K562 (cell line): ENCODE data around the gene MLC1. TPM values are rescaled to one million over a fixed set of nuclear protein-coding genes. Genes with fewer than 3 reads are reported as not detected.

Experiments
- ATAC-seq: fragments of 200-7000 bp; cut with Tn5 transposase; 3 replicates; pipeline ENCODE4 v1.9.1; 2020; ENCODE audit warnings: moderate library complexity
- BruUV-seq: library from RNA; stranded (reverse); fragments of 400-500 nt; replicated peaks from 2 replicates; lab custom pipeline; 2021; lab: Mats Ljungman, UMichigan
- CTCF ChIA-PET: fragments of 300-600 bp; formaldehyde crosslinking; extraction: SDS; loops from one replicate; lab custom pipeline; 2021; ENCODE audit warnings: low intra/inter-chr PET ratio; lab: Yijun Ruan, JAX
- POLR2A ChIA-PET: fragments of 300-600, 350-650 bp; sonication (Branson Sonifier 250); formaldehyde crosslinking; extraction: SDS; loops from one replicate; lab custom pipeline; 2021; ENCODE audit warnings: antibody characterized with exemption, inconsistent platforms; lab: Yijun Ruan, JAX
- DNase-seq, 4 experiments: peaks; one replicate each; pipeline versions ENCODE4 v3.0.0 to v3.0.0-alpha.2; 2011 to 2018; ENCODE audit warnings: low spot score in 3 of 4, mixed read lengths in 3 of 4; ENCODE audit errors: extremely low read depth in 1 of 4
- FAIRE-seq: peaks from 2 replicates; lab custom pipeline; 2011; peaks lifted over from hg19 to GRCh38; lab: Jason Lieb, UNC
- H2AFZ ChIP-seq: 2 replicates; pipeline ENCODE4 v1.6.0; 2011; ENCODE audit warnings: low read depth, low read length, control low read depth, inconsistent platforms
- H3K27ac ChIP-seq: fragments of 200-600 bp; 3 replicates; pipeline ENCODE4 v1.8.0; 2011; ENCODE audit warnings: low read depth, mild to moderate bottlenecking, control low read depth, inconsistent platforms, low read length, moderate library complexity, mixed read lengths; ENCODE audit errors: extremely low read depth
- H3K27me3 ChIP-seq, 2 experiments: fragments of 300-600 bp in 1 of 2; 2 replicates in 1 of 2; 3 replicates in 1 of 2; pipeline versions ENCODE4 v1.6.0 to v1.8.0; 2011; ENCODE audit warnings: inconsistent platforms in 2 of 2, low read length in 2 of 2, mild to moderate bottlenecking in 1 of 2, mixed read lengths in 1 of 2, moderate library complexity in 1 of 2; ENCODE audit not compliant: control insufficient read depth in 2 of 2, insufficient read depth in 2 of 2
- H3K36me3 ChIP-seq: fragments of 300-600 bp; 3 replicates; pipeline ENCODE4 v1.8.0; 2011; ENCODE audit warnings: mild to moderate bottlenecking, low read length, inconsistent platforms; ENCODE audit not compliant: control insufficient read depth, insufficient read depth
- H3K4me1 ChIP-seq, 2 experiments: fragments of 200-600 bp in 1 of 2; replicated peaks in 1 of 2; 2 replicates in 1 of 2; 3 replicates in 1 of 2; pipeline versions ENCODE4 v1.5.1 to v1.8.0; 2011; ENCODE audit warnings: inconsistent platforms in 2 of 2, low read length in 2 of 2, mild to moderate bottlenecking in 1 of 2, mixed read lengths in 1 of 2, moderate library complexity in 1 of 2; ENCODE audit not compliant: control insufficient read depth in 2 of 2, insufficient read depth in 2 of 2
- H3K4me2 ChIP-seq: 2 replicates; pipeline ENCODE4 v1.6.1; 2011; ENCODE audit warnings: low read length, control low read depth, inconsistent platforms, mixed read lengths; ENCODE audit not compliant: insufficient read depth
- H3K4me3 ChIP-seq: fragments of 200-600 bp; sonication (generic), shearing (Covaris generic); 2 replicates; pipeline ENCODE4 v1.5.1; 2016; ENCODE audit warnings: control low read depth, inconsistent platforms
- H3K79me2 ChIP-seq: fragments of 200-600 bp; 3 replicates; pipeline ENCODE4 v1.8.0; 2011; ENCODE audit warnings: low read length, inconsistent platforms; ENCODE audit not compliant: control insufficient read depth, insufficient read depth
- H3K9ac ChIP-seq, 2 experiments: 2 replicates each; pipeline versions ENCODE4 v1.6.0 to v1.6.1; 2011; ENCODE audit warnings: low read depth in 2 of 2, low read length in 2 of 2, control low read depth in 1 of 2, inconsistent platforms in 1 of 2, mild to moderate bottlenecking in 1 of 2, mixed read lengths in 1 of 2; ENCODE audit not compliant: insufficient read depth in 1 of 2
- H3K9me1 ChIP-seq: one replicate; pipeline ENCODE4 v1.6.0; 2011; ENCODE audit warnings: inconsistent platforms, mild to moderate bottlenecking, low read length, moderate library complexity; ENCODE audit not compliant: control insufficient read depth, insufficient read depth
- H3K9me3 ChIP-seq: replicated peaks from 2 replicates; pipeline ENCODE4 v1.5.1; 2011; ENCODE audit warnings: low read depth, low read length, inconsistent platforms; ENCODE audit not compliant: control insufficient read depth, insufficient read depth
- H4K20me1 ChIP-seq: replicated peaks from 2 replicates; pipeline ENCODE4 v1.6.1; 2011; ENCODE audit warnings: low read length, inconsistent platforms, mixed read lengths; ENCODE audit not compliant: control insufficient read depth, insufficient read depth
- BACH1 ChIP-seq: fragments of 200-800 bp; sonication (Bioruptor generic); IDR thresholded peaks from 2 replicates; pipeline ENCODE4 v1.6.1; 2016; ENCODE audit warnings: missing genetic modification characterization, missing compliant biosample characterization
- DPF2 ChIP-seq: fragments of 450-650 bp; IDR thresholded peaks from 2 replicates; pipeline ENCODE4 v1.6.1; 2016
- HDAC6 ChIP-seq: IDR thresholded peaks from 2 replicates; pipeline ENCODE4 v1.6.1; 2012; ENCODE audit warnings: low read depth, mild to moderate bottlenecking, control low read depth, inconsistent platforms, low read length, moderate library complexity
- ILF3 ChIP-seq: fragments of 450-650 bp; IDR thresholded peaks from 2 replicates; pipeline ENCODE4 v1.6.1; 2018; ENCODE audit warnings: antibody characterized with exemption, mild to moderate bottlenecking, moderate library complexity, borderline replicate concordance
- RBM17 ChIP-seq: fragments of 200-400 bp; formaldehyde crosslinking; IDR thresholded peaks from 2 replicates; pipeline ENCODE4 v1.6.1; 2017; ENCODE audit warnings: low read depth, mild to moderate bottlenecking, low read length, borderline replicate concordance
- RBM25 ChIP-seq: fragments of 200-400 bp; formaldehyde crosslinking; IDR thresholded peaks from 2 replicates; pipeline ENCODE4 v1.6.1; 2018; ENCODE audit warnings: low read length, low read depth, moderate library complexity; ENCODE audit not compliant: severe bottlenecking
- TOE1 ChIP-seq, 2 experiments: fragments of 450-650 bp in 1 of 2; sonication (generic) in 1 of 2; formaldehyde crosslinking in 1 of 2; IDR thresholded peaks; 2 replicates each; pipeline versions ENCODE4 v1.7.1 to v1.8.0; 2016 to 2022; ENCODE audit warnings: borderline replicate concordance in 2 of 2, mild to moderate bottlenecking in 2 of 2, antibody characterized with exemption in 1 of 2, inconsistent platforms in 1 of 2, low read depth in 1 of 2, missing genetic modification reagents in 1 of 2, moderate library complexity in 1 of 2
- ZFP36 ChIP-seq: fragments of 150-350 bp; IDR thresholded peaks from 2 replicates; pipeline ENCODE4 v1.6.1; 2018; ENCODE audit warnings: low read length, low read depth; ENCODE audit not compliant: partially characterized antibody
- ZNF232 ChIP-seq: sonication (generic); formaldehyde crosslinking; IDR thresholded peaks from 2 replicates; pipeline ENCODE4 v1.8.0; 2022; ENCODE audit warnings: mild to moderate bottlenecking, missing genetic modification reagents
- ZNF77 ChIP-seq: fragments of 250-450 bp; sonication (Bioruptor Pico); IDR thresholded peaks from 2 replicates; pipeline ENCODE4 v1.5.0; 2020
- WGBS: fragments of 100-300 bp; shearing (Covaris generic); methylation state at CpG from one replicate; pipeline ENCODE4 v1.1.6; 2016; ENCODE audit warnings: low coverage, mixed read lengths; ENCODE audit not compliant: insufficient coverage; ENCODE audit errors: missing lambda C conversion rate; 5-methylcytosine and 5-hydroxymethylcytosine counted together
- in situ Hi-C: fragments of 300-500 bp; cut with MboI; formaldehyde crosslinking; loops from 4 replicates; pipeline ENCODE4 v1.15.0; 2018; ENCODE audit warnings: inconsistent platforms, mixed read lengths
- intact Hi-C: fragments of 100-400 bp; cut with micrococcal nuclease; formaldehyde crosslinking; loops from 2 replicates; pipeline ENCODE4 v1.14.2; 2022
- polyA plus RNA-seq, 8 experiments: library from polyadenylated mRNA; depleted of rRNA in 4 of 8; stranded (reverse) in 5 of 8; unstranded in 3 of 8; fragments of >200 nt; fragmentation: Nextera tagmentation in 2 of 8; fragmentation: Illumina TruSeq in 1 of 8; extraction: Ambion mirVana in 2 of 8; extraction: Trizol in 1 of 8; gene quantifications; 2 replicates each; pipeline versions ENCODE4 v1.2.1 to v1.2.3, GENCODE V29; 2011 to 2014; ENCODE audit warnings: inconsistent platforms in 1 of 8, missing spikeins in 1 of 8
- total RNA-seq, 7 experiments: library from RNA; depleted of rRNA in 6 of 7; stranded (reverse); fragments of >200 nt in 6 of 7; fragmentation: Illumina TruSeq in 2 of 7; extraction: Trizol in 2 of 7; gene quantifications; 2 replicates each; pipeline versions ENCODE4 v1.2.1 to v1.2.3, GENCODE V29; 2011 to 2021; ENCODE audit warnings: low replicate concordance in 1 of 7
- TF ChIP-seq, protein P1 (sequence below): sonication (generic); formaldehyde crosslinking; IDR thresholded peaks from 2 replicates; pipeline ENCODE4 v1.8.0; 2022; ENCODE audit warnings: missing genetic modification reagents, mild to moderate bottlenecking, borderline replicate concordance
- TF ChIP-seq, protein P2 (sequence below), 2 experiments: fragments of 150-350 bp in 1 of 2; IDR thresholded peaks; 2 replicates each; pipeline ENCODE4 v1.6.1; 2012 to 2016; ENCODE audit warnings: low read depth in 2 of 2, low read length in 2 of 2, mild to moderate bottlenecking in 1 of 2, moderate library complexity in 1 of 2

The MLC1 gene
- total and polyA plus RNA-seq, 9 of the 15 experiments (the other 6 are each of a cell fraction or from before 2014, with no cell fraction given): 0.06 to 0.98 (median 0.39) TPM

DNA sequence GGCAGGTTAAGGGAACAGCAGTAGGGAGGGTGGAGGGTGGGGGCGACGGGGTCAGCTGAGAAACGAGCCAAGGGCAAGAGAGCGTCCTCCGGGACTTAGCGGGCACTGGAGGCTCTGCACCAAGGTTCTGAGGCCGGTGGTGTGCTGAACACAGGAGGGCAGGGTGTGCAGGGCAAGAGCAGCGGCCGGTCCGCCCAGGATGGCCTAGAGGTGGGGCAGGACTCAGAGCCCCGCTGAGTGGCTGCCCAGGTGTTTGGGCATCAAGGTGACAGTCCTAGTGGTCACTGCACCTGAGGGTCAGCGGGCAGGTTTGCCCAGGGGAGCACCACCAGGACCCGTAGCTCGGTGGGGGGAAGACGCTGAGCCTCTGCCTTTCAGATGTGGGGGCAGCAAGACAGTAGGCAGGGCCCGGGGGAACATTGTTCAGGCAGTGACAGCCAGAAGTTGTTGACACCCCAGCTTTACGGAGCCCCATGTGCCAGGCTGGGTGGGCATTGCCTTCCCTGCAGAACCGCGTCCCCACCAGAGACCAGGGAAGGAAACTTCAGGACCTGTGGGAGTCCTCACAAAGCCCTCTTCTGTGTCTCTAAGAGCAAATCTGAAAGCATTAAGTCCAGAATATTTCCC is 22.6 kb downstream of the MLC1 start:
- H3K4me1 ChIP-seq: peaks cover 0 to 39% of the 10 kb centered on the region in 2 experiments; a peak in 4 of 5 replicates
- no peaks in the 10 kb centered on the region for H3K9me1 ChIP-seq
- no peak for FAIRE-seq
- no peak overlapping the region for H3K4me3 ChIP-seq
- DNase-seq: no peak
- no peak for ATAC-seq
- H2AFZ ChIP-seq: no peak overlapping the region
- intact Hi-C loops (no loop called here), in situ Hi-C loops (no loop called here)
- TF ChIP-seq TOE1 (IDR thresholded peaks at IDR 0.05; ENCODE audit: borderline replicate concordance) (no peak), TOE1 (CRISPR knock-in tag; IDR thresholded peaks at IDR 0.05; ENCODE audit: borderline replicate concordance, low read depth) (no peak), DPF2 (no peak), ZNF232 (CRISPR knock-in tag) (no peak), RBM25 (no peak), ZFP36 (no peak), HDAC6 (no peak), RBM17 (no peak), BACH1 (tag) (no peak), ILF3 (no peak), ZNF77 (CRISPR knock-in tag) (no peak)
- TF ChIP-seq, protein P1, sequence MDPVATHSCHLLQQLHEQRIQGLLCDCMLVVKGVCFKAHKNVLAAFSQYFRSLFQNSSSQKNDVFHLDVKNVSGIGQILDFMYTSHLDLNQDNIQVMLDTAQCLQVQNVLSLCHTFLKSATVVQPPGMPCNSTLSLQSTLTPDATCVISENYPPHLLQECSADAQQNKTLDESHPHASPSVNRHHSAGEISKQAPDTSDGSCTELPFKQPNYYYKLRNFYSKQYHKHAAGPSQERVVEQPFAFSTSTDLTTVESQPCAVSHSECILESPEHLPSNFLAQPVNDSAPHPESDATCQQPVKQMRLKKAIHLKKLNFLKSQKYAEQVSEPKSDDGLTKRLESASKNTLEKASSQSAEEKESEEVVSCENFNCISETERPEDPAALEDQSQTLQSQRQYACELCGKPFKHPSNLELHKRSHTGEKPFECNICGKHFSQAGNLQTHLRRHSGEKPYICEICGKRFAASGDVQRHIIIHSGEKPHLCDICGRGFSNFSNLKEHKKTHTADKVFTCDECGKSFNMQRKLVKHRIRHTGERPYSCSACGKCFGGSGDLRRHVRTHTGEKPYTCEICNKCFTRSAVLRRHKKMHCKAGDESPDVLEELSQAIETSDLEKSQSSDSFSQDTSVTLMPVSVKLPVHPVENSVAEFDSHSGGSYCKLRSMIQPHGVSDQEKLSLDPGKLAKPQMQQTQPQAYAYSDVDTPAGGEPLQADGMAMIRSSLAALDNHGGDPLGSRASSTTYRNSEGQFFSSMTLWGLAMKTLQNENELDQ: no peak
- TF ChIP-seq, protein P2, sequence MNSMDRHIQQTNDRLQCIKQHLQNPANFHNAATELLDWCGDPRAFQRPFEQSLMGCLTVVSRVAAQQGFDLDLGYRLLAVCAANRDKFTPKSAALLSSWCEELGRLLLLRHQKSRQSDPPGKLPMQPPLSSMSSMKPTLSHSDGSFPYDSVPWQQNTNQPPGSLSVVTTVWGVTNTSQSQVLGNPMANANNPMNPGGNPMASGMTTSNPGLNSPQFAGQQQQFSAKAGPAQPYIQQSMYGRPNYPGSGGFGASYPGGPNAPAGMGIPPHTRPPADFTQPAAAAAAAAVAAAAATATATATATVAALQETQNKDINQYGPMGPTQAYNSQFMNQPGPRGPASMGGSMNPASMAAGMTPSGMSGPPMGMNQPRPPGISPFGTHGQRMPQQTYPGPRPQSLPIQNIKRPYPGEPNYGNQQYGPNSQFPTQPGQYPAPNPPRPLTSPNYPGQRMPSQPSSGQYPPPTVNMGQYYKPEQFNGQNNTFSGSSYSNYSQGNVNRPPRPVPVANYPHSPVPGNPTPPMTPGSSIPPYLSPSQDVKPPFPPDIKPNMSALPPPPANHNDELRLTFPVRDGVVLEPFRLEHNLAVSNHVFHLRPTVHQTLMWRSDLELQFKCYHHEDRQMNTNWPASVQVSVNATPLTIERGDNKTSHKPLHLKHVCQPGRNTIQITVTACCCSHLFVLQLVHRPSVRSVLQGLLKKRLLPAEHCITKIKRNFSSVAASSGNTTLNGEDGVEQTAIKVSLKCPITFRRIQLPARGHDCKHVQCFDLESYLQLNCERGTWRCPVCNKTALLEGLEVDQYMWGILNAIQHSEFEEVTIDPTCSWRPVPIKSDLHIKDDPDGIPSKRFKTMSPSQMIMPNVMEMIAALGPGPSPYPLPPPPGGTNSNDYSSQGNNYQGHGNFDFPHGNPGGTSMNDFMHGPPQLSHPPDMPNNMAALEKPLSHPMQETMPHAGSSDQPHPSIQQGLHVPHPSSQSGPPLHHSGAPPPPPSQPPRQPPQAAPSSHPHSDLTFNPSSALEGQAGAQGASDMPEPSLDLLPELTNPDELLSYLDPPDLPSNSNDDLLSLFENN (IDR thresholded peaks at IDR 0.05; ENCODE audit: low read depth in 2 of 2, low read length in 2 of 2): no peak
- no peaks in the 10 kb centered on the region for H3K9me3 ChIP-seq
- no peak overlapping the region for H3K27ac ChIP-seq
- H3K27me3 ChIP-seq: peaks cover 7 to 9% of the 10 kb centered on the region in 2 experiments; a peak in 4 of 5 replicates
- ChIA-PET POLR2A (no interaction called here), CTCF (no interaction called here)
- no peaks in the 10 kb centered on the region for H4K20me1 ChIP-seq
- H3K4me2 ChIP-seq: no peak overlapping the region
- H3K36me3 ChIP-seq: no peaks in the 10 kb centered on the region
- 49% methylated on average over 9 of the region's 19 CpGs for WGBS
- no TSS peak for BruUV-seq
- no peaks in the 10 kb centered on the region for H3K79me2 ChIP-seq
- no peak overlapping the region; a peak in 1 of 4 replicates for H3K9ac ChIP-seq
